LNCAP (cell line): Measurements from ENCODE around the gene SNAP29.

Experiments
- CTCF ChIP-seq: fragments of 450-650 bp; IDR thresholded peaks from 2 replicates; pipeline ENCODE4 v1.5.1; 2017; ENCODE audit warnings: mild to moderate bottlenecking

SNAP29 gene

GRCh38 chr22:20919718-20920117 is 60.9 kb downstream of the SNAP29 start:
- no peak for TF ChIP-seq CTCF

GRCh38 chr22:20920881-20921203 is 62.0 kb downstream of the SNAP29 start:
- TF ChIP-seq CTCF: no peak

GRCh38 chr22:20922141-20922751 is 63.4 kb downstream of the SNAP29 start:
- no peak for TF ChIP-seq CTCF

- no peak for TF ChIP-seq CTCF
Observed at GRCh38 chr22:20926243-20926642, 67.4 kb downstream of the SNAP29 start.

GRCh38 chr22:20927940-20928572 is 69.2 kb downstream of the SNAP29 start:
- TF ChIP-seq CTCF: no peak

GRCh38 chr22:20928573-20928967 is 69.8 kb downstream of the SNAP29 start:
- no peak for TF ChIP-seq CTCF

GRCh38 chr22:20930004-20930403 is 71.2 kb downstream of the SNAP29 start:
- TF ChIP-seq CTCF: no peak

- TF ChIP-seq CTCF: no peak
Observed at GRCh38 chr22:20931126-20931654, 72.4 kb downstream of the SNAP29 start.
